GM12872 (cell line): ENCODE measurements around the gene SLC25A41.

Experiments used
- CTCF ChIP-seq: IDR thresholded peaks from 3 replicates; pipeline ENCODE4 v1.5.1; 2011; ENCODE audit warnings: low read depth, mild to moderate bottlenecking, low read length, moderate library complexity; ENCODE audit not compliant: insufficient read depth

SLC25A41 gene

GRCh38 chr19:6467384-6467783 is 33.8 kb upstream of the SLC25A41 start:
- TF ChIP-seq CTCF: no peak

GRCh38 chr19:6466526-6467248 is 33.1 kb upstream of the SLC25A41 start:
- no peak for TF ChIP-seq CTCF

- TF ChIP-seq CTCF: no peak
Observed at GRCh38 chr19:6465663-6466062, 32.1 kb upstream of the SLC25A41 start.

- TF ChIP-seq CTCF: no peak
Observed at GRCh38 chr19:6465006-6465405, 31.4 kb upstream of the SLC25A41 start.

- TF ChIP-seq CTCF: no peak
Observed at GRCh38 chr19:6464070-6464873, 30.7 kb upstream of the SLC25A41 start, which contains the start of gene CRB3. Gene CRB3 (plus strand): TSS chr19:6464271. CDS start chr19:6464702, 431 bp downstream.

- peak; percentile 92 for TF ChIP-seq CTCF
Observed at GRCh38 chr19:6460099-6460884, 26.7 kb upstream of the SLC25A41 start.

GRCh38 chr19:6459262-6460098 is 25.9 kb upstream of the SLC25A41 start, which contains the start of gene SLC25A23:
Gene SLC25A23 (minus strand): TSS chr19:6459792. CDS start chr19:6459628, 164 bp downstream.
- no peak for TF ChIP-seq CTCF
